PC-3 (cell line): ENCODE data around the gene TUBB8.

ENCODE experiments used
- CTCF ChIP-seq: fragments of 300-600 bp; sonication (generic); conservative IDR thresholded peaks from 2 replicates; pipeline ENCODE4 v1.5.1; 2017; ENCODE audit warnings: antibody characterized with exemption, low read depth, mild to moderate bottlenecking, low read length
- EZH2 ChIP-seq: fragments of 300-600 bp; sonication (generic); IDR thresholded peaks from one replicate; pipeline ENCODE4 v1.6.1; 2017; ENCODE audit warnings: antibody characterized with exemption, mild to moderate bottlenecking, low read length; ENCODE audit not compliant: unreplicated experiment
- EZH2phosphoT487 ChIP-seq: fragments of 300-600 bp; sonication (generic); IDR thresholded peaks from 2 replicates; pipeline ENCODE4 v1.6.1; 2018; ENCODE audit warnings: mild to moderate bottlenecking, antibody characterized with exemption, low read length, borderline replicate concordance

GRCh38 chr10:95356-96115 is 46.4 kb upstream of the TUBB8 start:
- TF ChIP-seq CTCF (no peak), EZH2phosphoT487 (no peak), EZH2 (no peak)
